Measurements from ENCODE around the gene TRIM66. TPM values are rescaled to one million over a fixed set of nuclear protein-coding genes. Genes with fewer than 3 reads are reported as not detected.

Gene TRIM66
- total and polyA plus RNA-seq, 9 of the 15 experiments (the other 6 are each of a cell fraction or from before 2014, with no cell fraction given), result 1.1 to 7.3 (median 4.9) TPM

GRCh38 chr11:8688414-8689362 lies 6.2 kb upstream of the TRIM66 start (continued):
- TF ChIP-seq, protein P1, sequence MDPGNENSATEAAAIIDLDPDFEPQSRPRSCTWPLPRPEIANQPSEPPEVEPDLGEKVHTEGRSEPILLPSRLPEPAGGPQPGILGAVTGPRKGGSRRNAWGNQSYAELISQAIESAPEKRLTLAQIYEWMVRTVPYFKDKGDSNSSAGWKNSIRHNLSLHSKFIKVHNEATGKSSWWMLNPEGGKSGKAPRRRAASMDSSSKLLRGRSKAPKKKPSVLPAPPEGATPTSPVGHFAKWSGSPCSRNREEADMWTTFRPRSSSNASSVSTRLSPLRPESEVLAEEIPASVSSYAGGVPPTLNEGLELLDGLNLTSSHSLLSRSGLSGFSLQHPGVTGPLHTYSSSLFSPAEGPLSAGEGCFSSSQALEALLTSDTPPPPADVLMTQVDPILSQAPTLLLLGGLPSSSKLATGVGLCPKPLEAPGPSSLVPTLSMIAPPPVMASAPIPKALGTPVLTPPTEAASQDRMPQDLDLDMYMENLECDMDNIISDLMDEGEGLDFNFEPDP (CRISPR knock-in tag; IDR thresholded peaks at IDR 0.05), result no peak
- TF ChIP-seq EP300 (IDR thresholded peaks at IDR 0.05; ENCODE audit: low read length) (peak; percentile 36; the same call in 1 of the 2 replicates), CHD1 (IDR thresholded peaks at IDR 0.05; ENCODE audit: low read length) (peak; percentile 75), WHSC1 (IDR thresholded peaks at IDR 0.05; ENCODE audit: low read length) (no peak), ZNF384 (IDR thresholded peaks at IDR 0.05; ENCODE audit: low read depth, low read length) (no peak), CXXC5 (CRISPR knock-in tag; IDR thresholded peaks at IDR 0.05) (peak; percentile 89), CCNT2 (IDR thresholded peaks at IDR 0.05; ENCODE audit: borderline replicate concordance, extremely low read depth, insufficient read length, low read depth, low read length) (peak; percentile 93), CGGBP1 (CRISPR knock-in tag; IDR thresholded peaks at IDR 0.05) (peak; percentile 77), CTBP1 (IDR thresholded peaks at IDR 0.05; ENCODE audit: borderline replicate concordance) (peak; percentile 85), RNF2 (IDR thresholded peaks at IDR 0.05) (peak; percentile 80), CBX1 (IDR thresholded peaks at IDR 0.05; ENCODE audit: low read depth) (peak; percentile 59), ZNF347 (CRISPR knock-in tag; IDR thresholded peaks at IDR 0.05; ENCODE audit: low read depth) (0 out of 2 replicates have a peak, but pooled peaks have one; percentile 23), HOMEZ (CRISPR knock-in tag; IDR thresholded peaks at IDR 0.05) (no peak), YY1 (IDR thresholded peaks at IDR 0.05; ENCODE audit: borderline replicate concordance in 1 of 3, control insufficient read depth in 1 of 3, extremely low read depth in 1 of 3, insufficient read depth in 3 of 3, insufficient read length in 1 of 3, insufficient replicate concordance in 2 of 3, low read depth in 1 of 3, low read length in 2 of 3) (peak in 1 of 3 experiments; percentile 31), POLR2A (conservative IDR thresholded peaks at IDR 0.05) (peak; percentile 92), ATF7 (IDR thresholded peaks at IDR 0.05) (peak; percentile 83), CHD2 (IDR thresholded peaks at IDR 0.05; ENCODE audit: low read depth, low read length) (peak; percentile 38; the same call in 1 of the 2 replicates), NFE2 (IDR thresholded peaks at IDR 0.05; ENCODE audit: low read depth) (no peak), ZNF124 (CRISPR knock-in tag; IDR thresholded peaks at IDR 0.05) (no peak), HMG20B (CRISPR knock-in tag; IDR thresholded peaks at IDR 0.05) (0 out of 2 replicates have a peak, but pooled peaks have one; percentile 33), ZC3H11A (IDR thresholded peaks at IDR 0.05; ENCODE audit: low read depth, low read length) (no peak), HDAC8 (tag; IDR thresholded peaks at IDR 0.05) (no peak), SIN3A (IDR thresholded peaks at IDR 0.05; ENCODE audit: borderline replicate concordance in 2 of 2, control insufficient read depth in 1 of 2, low read depth in 2 of 2, low read length in 2 of 2) (no peak; a peak in 1 of 4 replicates), ZNF444 (CRISPR knock-in tag; IDR thresholded peaks at IDR 0.05) (no peak; the same call in 1 of the 2 replicates), BMI1 (IDR thresholded peaks at IDR 0.05; ENCODE audit: low read length) (no peak), RB1 (IDR thresholded peaks at IDR 0.05; ENCODE audit: low read depth) (peak; percentile 69; the same call in 1 of the 2 replicates)

Measured in K562 (cell line).